Parathyroid adenoma (tissue), 2 donors: ENCODE results near the gene TSHZ2.

ENCODE experiments used
- H2AFZ ChIP-seq: fragments of 300-600 bp; sonication (generic); one replicate; pipeline ENCODE4 v1.7.0; 2017; ENCODE audit warnings: antibody characterized with exemption, mild to moderate bottlenecking
- H3K27ac ChIP-seq: fragments of 300-600 bp; sonication (generic); one replicate; pipeline ENCODE4 v1.7.0; 2017
- H3K27me3 ChIP-seq: fragments of 300-600 bp; sonication (generic); one replicate; pipeline ENCODE4 v1.7.0; 2017; ENCODE audit warnings: low read length; ENCODE audit not compliant: control insufficient read depth, insufficient read depth
- H3K36me3 ChIP-seq: fragments of 300-600 bp; sonication (generic); one replicate; pipeline ENCODE4 v1.7.0; 2017; ENCODE audit warnings: low read length; ENCODE audit not compliant: control insufficient read depth, insufficient read depth
- H3K4me1 ChIP-seq: fragments of 300-600 bp; sonication (generic); one replicate; pipeline ENCODE4 v1.7.0; 2017; ENCODE audit warnings: control low read depth
- H3K4me2 ChIP-seq: fragments of 300-600 bp; sonication (generic); one replicate; pipeline ENCODE4 v1.7.0; 2017; ENCODE audit warnings: low read length
- H3K4me3 ChIP-seq: fragments of 300-600 bp; sonication (generic); one replicate; pipeline ENCODE4 v1.7.0; 2017; ENCODE audit warnings: low read depth, low read length
- H3K79me2 ChIP-seq: fragments of 300-600 bp; sonication (generic); one replicate; pipeline ENCODE4 v1.7.0; 2017; ENCODE audit warnings: control low read depth
- H3K9ac ChIP-seq: fragments of 300-600 bp; sonication (generic); one replicate; pipeline ENCODE4 v1.7.0; 2017; ENCODE audit warnings: mild to moderate bottlenecking
- H3K9me3 ChIP-seq: fragments of 300-600 bp; sonication (generic); one replicate; pipeline ENCODE4 v1.7.0; 2017; ENCODE audit warnings: low read length; ENCODE audit not compliant: control insufficient read depth
- TF ChIP-seq, protein P1 (sequence below): fragments of 300-600 bp; sonication (generic); IDR thresholded peaks from one replicate; pipeline ENCODE4 v1.7.0; 2017; ENCODE audit warnings: antibody characterized with exemption, mild to moderate bottlenecking
- donor health status: primary hyperparathyroidism.

Gene TSHZ2

DNA sequence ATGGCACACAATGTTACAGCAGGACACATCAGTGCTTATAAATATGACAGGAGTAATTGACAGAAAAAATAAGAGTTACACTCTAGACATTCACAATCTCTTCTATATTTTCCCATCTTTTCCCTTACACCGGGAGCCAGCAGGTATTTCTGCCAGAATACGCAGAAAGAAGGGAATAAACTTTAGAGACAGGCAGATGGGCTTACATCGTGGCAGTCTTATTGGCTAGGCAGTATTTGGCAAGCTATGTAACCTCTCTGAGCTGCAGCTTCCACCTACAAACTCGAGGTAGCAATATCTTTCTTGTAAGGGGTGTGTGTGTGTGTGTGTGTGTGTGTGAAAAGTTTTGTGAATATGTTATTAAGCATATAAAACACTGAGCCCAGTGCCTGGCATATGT lies 33.0 kb upstream of the TSHZ2 start:
- H3K36me3 ChIP-seq = no peaks in the 10 kb centered on the region
- no peak overlapping the region for H3K4me3 ChIP-seq
- H3K9ac ChIP-seq = no peak overlapping the region
- no peaks in the 10 kb centered on the region for H3K4me1 ChIP-seq
- TF ChIP-seq, protein P1, sequence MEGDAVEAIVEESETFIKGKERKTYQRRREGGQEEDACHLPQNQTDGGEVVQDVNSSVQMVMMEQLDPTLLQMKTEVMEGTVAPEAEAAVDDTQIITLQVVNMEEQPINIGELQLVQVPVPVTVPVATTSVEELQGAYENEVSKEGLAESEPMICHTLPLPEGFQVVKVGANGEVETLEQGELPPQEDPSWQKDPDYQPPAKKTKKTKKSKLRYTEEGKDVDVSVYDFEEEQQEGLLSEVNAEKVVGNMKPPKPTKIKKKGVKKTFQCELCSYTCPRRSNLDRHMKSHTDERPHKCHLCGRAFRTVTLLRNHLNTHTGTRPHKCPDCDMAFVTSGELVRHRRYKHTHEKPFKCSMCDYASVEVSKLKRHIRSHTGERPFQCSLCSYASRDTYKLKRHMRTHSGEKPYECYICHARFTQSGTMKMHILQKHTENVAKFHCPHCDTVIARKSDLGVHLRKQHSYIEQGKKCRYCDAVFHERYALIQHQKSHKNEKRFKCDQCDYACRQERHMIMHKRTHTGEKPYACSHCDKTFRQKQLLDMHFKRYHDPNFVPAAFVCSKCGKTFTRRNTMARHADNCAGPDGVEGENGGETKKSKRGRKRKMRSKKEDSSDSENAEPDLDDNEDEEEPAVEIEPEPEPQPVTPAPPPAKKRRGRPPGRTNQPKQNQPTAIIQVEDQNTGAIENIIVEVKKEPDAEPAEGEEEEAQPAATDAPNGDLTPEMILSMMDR = no peak
- H3K27ac ChIP-seq = no peak overlapping the region
- no peaks in the 10 kb centered on the region for H3K79me2 ChIP-seq
- H3K4me2 ChIP-seq = no peak overlapping the region
- H2AFZ ChIP-seq = no peak overlapping the region
- H3K27me3 ChIP-seq = no peaks in the 10 kb centered on the region
- H3K9me3 ChIP-seq = no peaks in the 10 kb centered on the region

DNA sequence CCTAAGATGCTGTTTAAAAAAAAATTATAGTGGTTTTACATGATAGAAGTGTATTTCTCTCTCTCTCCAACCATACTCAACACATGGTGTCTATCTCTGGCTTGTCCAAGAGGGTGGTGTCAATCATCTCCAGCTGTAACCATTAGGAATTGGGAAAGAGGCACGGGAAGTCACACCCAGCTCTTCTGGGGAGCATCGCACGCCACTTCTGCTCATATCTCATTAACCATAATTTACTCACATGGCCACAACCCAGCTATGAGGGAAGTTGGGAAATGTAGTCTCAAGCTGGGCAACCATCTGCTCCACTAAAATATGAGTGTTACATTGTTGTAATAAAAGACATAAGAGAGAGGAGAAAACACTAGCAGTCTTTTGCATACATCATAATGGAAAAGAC lies 30.4 kb upstream of the TSHZ2 start:
- Histone ChIP-seq H3K36me3 (no peaks in the 10 kb centered on the region), H3K27me3 (no peaks in the 10 kb centered on the region), H3K4me3 (no peak overlapping the region), H3K9ac (no peak overlapping the region), H3K79me2 (no peaks in the 10 kb centered on the region), H3K4me1 (no peaks in the 10 kb centered on the region), H3K9me3 (no peaks in the 10 kb centered on the region), H3K4me2 (no peak overlapping the region), H3K27ac (no peak overlapping the region), H2AFZ (no peak overlapping the region)
- TF ChIP-seq, protein P1 = no peak

DNA sequence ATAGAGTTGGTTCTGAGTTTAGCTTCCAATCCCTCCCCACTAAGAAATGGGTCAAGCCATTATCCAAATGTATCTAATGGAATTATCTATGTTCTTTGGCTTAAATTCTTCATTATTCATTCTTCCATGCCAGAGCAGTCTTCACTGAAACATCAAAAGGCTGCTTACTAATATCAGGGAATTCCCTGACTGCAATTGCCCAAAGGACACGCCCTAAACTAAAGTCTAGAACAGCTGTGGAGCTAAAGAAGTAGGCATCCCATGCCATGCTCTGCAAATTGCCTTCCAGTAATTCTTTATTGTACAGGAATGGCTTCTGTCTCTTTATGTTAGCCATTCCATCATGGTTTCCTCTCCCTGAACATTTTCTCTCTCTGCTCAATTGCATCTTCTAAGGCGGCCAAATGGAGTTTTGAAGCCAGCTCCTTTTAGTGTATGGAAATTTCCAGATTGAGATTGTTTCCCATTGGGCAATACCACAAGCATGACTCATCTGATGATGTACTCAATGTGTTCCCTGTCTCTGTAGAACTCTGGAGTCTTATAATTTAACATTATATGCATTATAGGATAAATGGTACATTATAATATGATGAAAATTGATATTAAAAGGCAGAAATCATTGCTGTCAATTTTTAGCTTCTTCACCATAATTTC lies 28.8 kb upstream of the TSHZ2 start:
- no peaks in the 10 kb centered on the region for H3K9me3 ChIP-seq

DNA sequence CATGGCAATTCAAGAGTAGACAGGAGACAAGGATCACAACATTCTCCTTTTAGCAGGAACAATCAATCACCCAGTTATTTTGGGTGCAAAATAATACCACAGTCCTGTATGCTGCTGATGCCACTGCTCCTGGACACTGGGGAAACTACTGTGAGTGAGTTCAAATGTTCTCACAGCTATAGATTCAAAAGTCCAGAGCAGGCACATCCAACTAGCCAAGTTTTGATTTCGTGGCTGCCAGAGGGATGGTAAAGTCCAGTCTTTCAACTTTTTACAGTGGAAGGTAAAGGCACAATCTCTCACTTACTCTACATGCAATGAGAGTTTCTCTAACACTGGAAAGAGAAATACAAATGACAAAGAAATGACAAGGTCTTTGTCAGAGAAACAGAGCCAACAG lies 26.9 kb upstream of the TSHZ2 start:
- Histone ChIP-seq H2AFZ (no peak overlapping the region), H3K9ac (no peak overlapping the region), H3K9me3 (no peaks in the 10 kb centered on the region), H3K27me3 (no peaks in the 10 kb centered on the region), H3K27ac (no peak overlapping the region), H3K36me3 (no peaks in the 10 kb centered on the region), H3K4me2 (no peak overlapping the region), H3K4me3 (no peak overlapping the region), H3K79me2 (no peaks in the 10 kb centered on the region), H3K4me1 (no peaks in the 10 kb centered on the region)
- TF ChIP-seq, protein P1 = no peak

More for the DNA sequence above, 28.8 kb upstream of the TSHZ2 start:
- Histone ChIP-seq H3K9ac (no peak overlapping the region), H3K4me3 (no peak overlapping the region), H3K36me3 (no peaks in the 10 kb centered on the region), H3K4me1 (no peaks in the 10 kb centered on the region), H3K79me2 (no peaks in the 10 kb centered on the region), H3K4me2 (no peak overlapping the region), H3K27ac (no peak overlapping the region), H2AFZ (no peak overlapping the region), H3K27me3 (no peaks in the 10 kb centered on the region)
- TF ChIP-seq, protein P1 = no peak

DNA sequence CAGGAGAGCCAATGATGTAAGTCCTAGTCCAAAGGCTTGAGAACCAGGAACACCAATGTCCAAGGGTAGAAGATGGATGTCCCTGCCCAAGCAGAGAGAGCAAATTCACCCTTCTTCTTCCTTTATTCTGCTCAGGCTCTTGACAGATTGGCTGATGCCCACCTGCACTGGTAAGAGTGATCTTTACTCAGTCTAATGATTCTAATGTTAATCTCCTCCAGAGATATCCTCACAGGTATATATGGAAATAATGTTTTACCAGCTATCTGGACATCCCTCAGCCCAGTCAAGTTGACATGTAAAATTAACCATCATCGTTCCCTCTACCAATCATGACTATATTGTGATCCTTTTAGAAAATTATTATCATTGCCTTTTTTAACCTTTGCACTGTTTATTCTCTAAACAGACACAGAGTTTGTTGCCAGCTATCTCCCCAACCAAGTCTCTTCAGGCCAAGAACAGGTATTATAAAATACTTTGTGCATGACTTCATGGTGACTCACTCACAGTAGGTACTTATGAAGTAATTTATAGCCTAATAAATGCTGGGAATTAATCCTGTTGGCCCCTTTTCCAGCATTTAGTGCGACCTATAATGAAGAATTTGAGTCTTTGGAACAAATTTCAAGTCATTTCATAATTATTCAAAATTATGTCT lies 26.2 kb upstream of the TSHZ2 start:
- Histone ChIP-seq H2AFZ (no peak overlapping the region), H3K4me1 (no peaks in the 10 kb centered on the region), H3K9me3 (no peaks in the 10 kb centered on the region), H3K4me2 (no peak overlapping the region), H3K27ac (no peak overlapping the region), H3K4me3 (no peak overlapping the region), H3K79me2 (no peaks in the 10 kb centered on the region), H3K27me3 (no peaks in the 10 kb centered on the region), H3K9ac (no peak overlapping the region), H3K36me3 (no peaks in the 10 kb centered on the region)
- TF ChIP-seq, protein P1 = no peak
